NCI-H2171 treated with DMSO at 0.1 percent for 48 hours (cell line): ENCODE results near the gene RAP1A.

Experiments used
- DNase-seq: peaks from one replicate; lab custom pipeline; 2025; lab: John Stamatoyannopoulos, UW

The RAP1A gene

DNA sequence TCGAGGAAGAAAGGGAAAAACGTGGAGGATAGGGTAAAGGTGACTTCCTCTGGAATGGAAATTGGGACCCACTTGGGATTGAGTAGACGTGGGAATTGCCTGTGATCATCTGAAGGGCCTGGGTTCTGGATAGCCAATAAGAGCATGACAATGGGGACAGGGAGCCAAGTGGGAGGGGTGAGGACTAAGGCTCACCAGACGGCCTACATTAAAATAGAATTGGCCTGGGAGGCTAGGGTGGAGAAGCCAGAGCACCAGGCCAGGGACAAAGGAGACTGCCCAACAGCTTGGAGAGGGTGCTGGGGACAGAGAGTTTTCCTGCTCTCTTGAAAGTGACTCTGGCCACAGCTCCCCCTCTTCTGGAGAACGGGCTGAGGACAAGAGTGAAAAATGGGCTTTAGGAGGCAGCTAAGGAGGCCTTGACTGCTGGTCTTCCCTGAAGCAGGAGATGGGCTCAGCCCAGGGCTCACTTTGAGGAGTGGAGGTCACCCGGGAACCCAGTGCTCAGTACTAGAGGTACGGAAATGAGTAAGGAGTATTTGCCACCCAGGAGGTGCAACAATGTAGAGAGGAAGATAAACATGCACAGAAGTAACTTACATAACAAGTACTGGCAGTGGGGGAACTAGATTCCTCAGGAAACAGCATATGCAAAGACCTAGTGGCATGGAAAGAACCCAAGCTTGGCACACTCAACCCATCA is 100.8 kb downstream of the RAP1A start:
- DNase-seq, result peak; percentile 38

- peak; percentile 38 for DNase-seq
These were observed 101.6 kb downstream of the RAP1A start for GRCh38 chr1:111720977-111721786.

DNA sequence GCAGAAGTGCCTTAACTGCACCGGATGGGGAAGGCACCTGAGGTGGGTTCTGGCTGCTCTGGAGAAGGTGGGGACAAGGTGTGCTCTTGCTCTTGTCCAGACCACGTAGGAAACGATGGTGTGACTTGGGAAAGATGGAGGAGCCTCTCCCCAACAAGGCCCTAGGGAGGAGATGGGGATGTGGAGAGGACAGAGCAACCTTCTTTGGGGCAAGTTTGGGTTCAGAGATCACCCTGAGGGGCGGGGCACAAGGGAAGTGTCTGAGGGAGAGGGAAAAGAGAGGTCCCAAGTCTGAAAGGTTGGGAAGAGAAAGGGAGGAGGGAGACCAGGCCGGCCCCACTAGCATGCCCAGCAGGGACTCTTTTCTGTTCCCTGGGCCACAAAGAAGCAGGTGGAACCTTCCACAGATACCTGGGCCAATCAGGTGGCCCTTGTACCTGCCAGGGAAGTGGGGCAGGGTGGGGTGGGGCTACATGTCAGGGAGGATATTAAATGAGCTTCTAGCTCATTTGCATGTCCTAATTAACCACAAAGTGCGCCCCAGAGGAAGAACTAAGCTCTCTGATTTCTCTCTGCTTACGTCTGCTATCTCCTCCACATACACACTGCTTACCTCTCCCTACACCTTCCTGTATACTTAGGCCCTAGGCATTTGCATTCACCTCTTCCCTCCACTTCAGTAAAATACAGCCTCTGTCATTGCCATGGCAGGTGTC is 103.7 kb downstream of the RAP1A start:
- no peak for DNase-seq

DNA sequence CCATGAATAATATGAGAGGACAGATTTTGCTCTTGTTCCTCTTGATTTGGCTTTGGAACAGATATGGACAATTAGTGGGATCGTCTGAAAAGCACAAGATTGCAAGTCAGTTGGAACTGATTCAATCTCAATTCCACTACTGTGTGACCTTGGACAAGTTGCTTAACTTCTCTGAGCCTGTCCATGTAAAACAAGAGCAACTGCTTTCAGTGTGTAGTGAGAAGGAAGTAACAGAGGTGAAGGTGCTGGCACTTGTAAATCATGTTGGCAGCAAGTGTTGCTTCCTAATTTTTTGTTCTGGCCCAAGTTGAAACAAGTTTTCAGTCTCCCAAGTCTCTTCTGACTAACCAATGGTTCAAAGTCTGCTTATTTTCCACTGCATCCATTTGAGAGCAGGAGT is 104.3 kb downstream of the RAP1A start:
- no peak for DNase-seq

DNA sequence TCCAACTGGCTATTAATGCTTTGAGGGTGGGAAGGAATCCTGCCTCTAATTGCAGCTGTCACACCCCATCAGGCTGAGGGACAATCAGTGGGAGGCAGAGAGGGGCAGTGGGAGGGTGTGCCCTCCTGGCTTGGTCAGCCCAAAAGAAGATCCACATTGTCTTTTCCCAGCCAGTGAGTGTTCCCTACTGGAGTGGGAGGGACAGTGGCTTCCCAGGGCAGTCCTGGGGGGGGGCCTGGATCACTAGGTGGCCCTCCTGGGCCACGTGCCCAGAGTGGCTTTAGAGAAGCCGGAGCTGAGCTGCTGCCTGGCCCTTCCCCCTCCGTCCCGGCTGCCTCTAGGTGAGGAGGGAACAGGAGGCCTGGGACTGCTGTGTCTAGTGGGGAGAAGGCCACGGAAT is 105.6 kb downstream of the RAP1A start:
- no peak for DNase-seq

GRCh38 chr1:111727056-111727455 is 107.5 kb downstream of the RAP1A start:
- no peak for DNase-seq

DNA sequence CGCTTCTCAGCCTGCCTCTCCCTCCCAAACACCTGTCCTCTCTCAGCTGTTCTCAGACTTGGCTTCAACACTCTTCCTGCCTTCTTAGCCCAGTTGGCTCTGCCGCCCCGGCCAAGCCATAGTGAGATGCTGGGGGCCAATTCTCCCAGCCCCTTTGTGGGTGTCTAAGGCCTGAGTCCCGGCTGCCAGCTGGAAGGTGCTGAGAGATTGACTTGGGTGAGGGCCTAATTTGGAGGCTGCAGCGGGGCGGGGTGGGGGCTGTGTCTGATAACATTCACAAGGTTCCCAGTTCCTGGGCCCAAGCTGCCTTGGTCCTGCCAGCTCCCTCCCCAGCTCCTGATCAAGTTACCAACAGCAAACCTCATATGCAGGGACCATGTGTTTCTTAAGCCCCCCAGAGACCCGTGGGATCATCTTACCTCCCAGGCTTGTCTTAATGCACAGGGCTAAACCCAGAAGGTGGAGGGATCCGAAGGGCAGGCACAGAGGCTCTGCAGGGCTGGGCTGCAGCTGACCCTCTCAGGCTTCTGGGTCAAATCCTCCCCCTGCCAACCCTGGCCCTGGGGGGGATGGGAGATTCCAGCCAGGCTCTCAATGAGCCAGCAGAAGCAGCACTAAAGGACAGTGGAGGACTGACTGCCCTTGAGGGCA is 109.8 kb downstream of the RAP1A start:
- DNase-seq, result peak; percentile 94

DNA sequence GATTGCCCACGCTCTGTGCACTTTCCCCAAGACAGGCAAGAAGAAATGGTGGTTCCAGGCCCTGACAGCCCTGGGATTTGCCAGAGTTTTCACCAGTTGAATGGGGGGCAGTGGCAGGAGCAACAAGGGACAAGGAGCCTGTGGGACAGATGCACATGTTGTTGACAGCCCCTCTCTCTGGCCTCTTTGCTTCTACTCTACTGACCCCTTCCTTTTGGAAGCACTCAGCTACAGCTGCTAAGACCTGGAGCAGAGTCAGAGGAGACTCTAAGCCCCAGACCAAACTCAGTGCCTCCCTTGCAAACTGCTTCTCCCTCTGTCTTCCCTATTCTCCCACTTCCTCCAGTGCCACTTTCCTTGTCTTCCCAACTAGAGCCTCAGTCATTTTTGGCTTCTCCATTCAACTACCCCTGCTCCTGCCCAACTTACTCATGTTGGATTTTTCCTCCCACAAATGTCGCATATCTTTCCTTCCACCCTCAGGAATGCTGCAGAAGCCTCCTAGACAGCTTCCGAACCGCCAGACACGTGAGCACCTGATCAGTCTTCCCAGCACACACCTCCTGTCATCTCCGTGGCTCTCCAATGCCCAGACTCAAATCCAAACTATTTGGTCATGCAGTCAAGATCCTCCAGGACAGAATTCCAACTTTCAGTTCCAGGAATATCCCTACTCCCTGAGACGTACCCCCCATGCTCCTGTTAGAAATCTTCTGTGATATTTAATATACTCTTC is 110.5 kb downstream of the RAP1A start:
- peak; percentile 39 for DNase-seq

DNA sequence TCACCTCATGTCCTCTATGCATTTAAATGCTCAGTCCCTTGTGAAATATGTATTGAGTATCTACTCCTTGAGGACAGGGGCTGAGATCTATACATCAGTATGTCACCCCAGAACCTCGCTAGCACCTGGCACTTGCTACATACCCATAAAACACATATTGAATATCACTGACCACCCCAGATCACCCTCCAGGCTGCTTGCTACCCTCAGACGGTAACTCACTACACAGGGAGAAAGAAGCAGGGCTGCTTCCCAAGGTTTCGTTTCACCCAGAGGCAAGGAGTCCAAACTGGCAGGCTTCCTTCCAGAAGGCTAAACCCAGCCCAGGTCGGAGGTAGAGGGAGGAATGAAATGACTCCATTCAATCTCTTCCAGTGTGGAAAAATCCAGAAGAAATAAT is 111.1 kb downstream of the RAP1A start:
- no peak for DNase-seq

GRCh38 chr1:111731956-111732355 is 112.4 kb downstream of the RAP1A start:
- DNase-seq, result no peak

- DNase-seq, result no peak
These were observed 113.1 kb downstream of the RAP1A start for GRCh38 chr1:111732718-111733117.

GRCh38 chr1:111733183-111733991 is 113.8 kb downstream of the RAP1A start:
- DNase-seq, result peak; percentile 84

GRCh38 chr1:111733992-111734341 is 114.4 kb downstream of the RAP1A start:
- DNase-seq, result no peak

DNA sequence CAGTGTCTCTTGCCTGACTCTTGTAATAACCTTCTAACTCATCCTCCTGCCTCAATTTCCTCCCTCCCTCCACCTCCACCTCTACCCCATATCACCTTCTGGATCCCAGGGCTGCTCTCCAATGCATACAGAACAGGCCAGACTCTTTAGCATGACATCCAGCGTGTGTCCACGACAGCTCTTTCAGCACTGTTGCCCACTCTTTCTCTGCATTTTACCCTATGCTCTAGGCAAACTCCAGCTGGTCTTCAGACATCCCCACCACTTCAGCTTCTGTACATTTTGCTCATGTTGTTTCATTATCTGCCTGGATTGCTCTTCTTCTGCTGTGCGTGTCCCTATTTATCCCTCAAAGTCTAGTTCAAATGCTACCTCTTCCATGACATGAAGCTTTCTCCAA is 114.8 kb downstream of the RAP1A start:
- DNase-seq, result no peak

DNA sequence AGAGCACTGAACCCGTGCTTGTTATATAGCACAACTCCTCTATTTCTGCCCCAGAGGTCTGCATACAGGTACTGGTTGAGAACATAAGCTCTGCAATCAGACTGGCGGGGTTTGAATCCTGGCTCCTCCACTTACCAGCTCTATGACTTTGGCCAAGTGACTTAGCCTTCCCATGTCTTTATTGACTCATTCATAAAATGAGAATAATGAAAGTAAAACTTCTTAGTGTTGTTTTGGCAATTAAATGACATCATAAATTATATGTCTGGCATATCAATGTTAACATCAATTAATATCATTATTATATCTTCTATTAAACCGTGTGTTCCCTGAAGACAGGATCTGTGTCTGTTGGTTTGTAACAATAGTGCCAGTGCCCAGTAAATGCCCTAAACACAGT is 115.3 kb downstream of the RAP1A start:
- no peak for DNase-seq

GRCh38 chr1:111735321-111735720 is 115.7 kb downstream of the RAP1A start:
- DNase-seq, result no peak

DNA sequence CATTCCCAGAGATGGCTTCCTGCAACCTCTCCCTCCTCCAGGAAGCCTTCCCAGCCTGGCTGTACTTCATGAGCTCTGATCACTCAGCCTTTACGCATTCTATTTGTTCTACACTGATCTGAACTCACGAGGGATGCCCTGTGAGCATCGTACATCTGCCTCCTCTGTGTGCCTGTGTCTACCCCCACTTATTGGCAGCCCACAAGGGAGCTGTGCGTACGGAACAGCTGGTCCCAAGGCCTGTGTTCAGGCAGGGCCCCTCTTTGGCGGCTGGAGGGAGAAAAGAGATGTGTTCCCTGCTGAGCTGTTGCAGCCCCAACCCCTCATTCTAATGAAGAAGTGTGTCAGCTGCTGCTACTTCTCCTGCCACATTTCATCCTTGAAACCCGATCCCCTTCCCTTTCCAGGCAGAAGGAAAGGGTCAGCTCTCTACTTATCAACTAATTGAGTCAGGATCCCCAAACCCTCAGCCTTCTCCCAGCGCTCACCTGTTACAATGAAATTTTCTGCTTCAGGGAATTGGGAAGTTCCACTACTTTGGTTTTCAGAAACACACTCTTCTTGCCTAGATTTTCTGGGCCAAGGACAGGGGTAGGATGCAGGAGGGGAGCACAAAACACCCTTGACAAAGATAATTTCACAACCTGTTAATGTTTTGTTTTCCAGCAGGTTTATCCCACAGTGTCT is 116.4 kb downstream of the RAP1A start:
- DNase-seq, result peak; percentile 99

DNA sequence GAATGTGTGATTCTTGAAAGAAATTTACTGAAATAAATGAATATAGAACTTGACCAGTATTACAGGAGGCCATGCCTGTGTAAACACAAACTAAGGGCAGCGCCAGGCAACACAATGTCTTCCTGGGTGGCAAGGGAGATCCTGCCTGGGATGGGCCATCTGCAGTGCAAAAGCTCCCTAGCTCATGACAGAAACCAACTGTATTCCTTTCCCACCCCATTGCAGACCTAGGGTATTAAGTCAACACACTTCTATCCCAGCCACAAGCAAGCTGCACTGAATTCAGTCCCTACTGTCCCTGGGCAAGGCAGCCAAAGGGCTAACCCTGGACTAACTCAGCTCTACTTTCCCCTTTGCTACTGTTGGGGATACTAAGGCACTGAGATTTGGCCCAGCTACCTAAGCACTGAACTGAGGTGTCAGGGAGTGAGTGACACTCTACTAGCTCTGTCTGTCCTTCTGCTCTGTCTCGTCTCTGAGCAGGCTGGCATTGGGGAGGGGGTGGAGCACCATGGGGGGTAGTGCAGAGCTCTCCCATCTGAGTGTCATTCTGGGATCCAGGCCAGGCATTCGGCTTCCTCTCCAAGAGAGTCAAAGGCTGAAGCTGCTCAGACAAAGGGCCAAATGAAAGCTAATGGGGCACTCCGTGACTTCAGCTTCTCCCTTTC is 117.1 kb downstream of the RAP1A start:
- peak; percentile 65 for DNase-seq

GRCh38 chr1:111737216-111738132 is 117.9 kb downstream of the RAP1A start:
- DNase-seq, result no peak
